HepG2 (cell line): ENCODE data around the gene OCSTAMP. TPM values are rescaled to one million over a fixed set of nuclear protein-coding genes. Genes with fewer than 3 reads are reported as not detected.

Source experiments
- SRF ChIP-seq: IDR thresholded peaks from 2 replicates; pipeline ENCODE4 v1.6.1; 2011; ENCODE audit warnings: mild to moderate bottlenecking, low read depth, low read length, moderate library complexity
- ZNF430 ChIP-seq: sonication (generic); formaldehyde crosslinking; IDR thresholded peaks from 2 replicates; pipeline ENCODE4 v1.9.0; 2021; ENCODE audit warnings: mild to moderate bottlenecking, missing genetic modification reagents
- ZNF710 ChIP-seq: sonication (generic); formaldehyde crosslinking; IDR thresholded peaks from 2 replicates; pipeline ENCODE4 v1.5.0; 2020; ENCODE audit warnings: mild to moderate bottlenecking, missing genetic modification reagents, borderline replicate concordance
- polyA plus RNA-seq, 8 experiments: library from polyadenylated mRNA; depleted of rRNA in 3 of 8; stranded (reverse) in 7 of 8; unstranded in 1 of 8; fragments of >200 nt; fragmentation: Illumina TruSeq in 4 of 8; extraction: Trizol in 4 of 8; gene quantifications; 2 replicates each; pipeline versions ENCODE4 v1.2.1 to v1.2.3, GENCODE V29; 2011 to 2016; ENCODE audit warnings: low read depth in 4 of 8, missing spikeins in 1 of 8, mixed read lengths in 1 of 8; ENCODE audit not compliant: insufficient read depth in 1 of 8
- total RNA-seq, 5 experiments: library from RNA; depleted of rRNA; stranded (reverse); fragments of >200 nt; fragmentation: Illumina TruSeq; extraction: Trizol; gene quantifications; 2 replicates each; pipeline ENCODE4 v1.2.3, GENCODE V29; 2016; ENCODE audit warnings: low read depth in 1 of 5
- TF ChIP-seq, protein P1 (sequence below): sonication (generic); formaldehyde crosslinking; IDR thresholded peaks from 2 replicates; pipeline ENCODE4 v1.5.1; 2020; ENCODE audit warnings: mild to moderate bottlenecking, missing genetic modification reagents, moderate library complexity

Gene OCSTAMP
- total and polyA plus RNA-seq, 2 of the 13 experiments (the other 11 are each of a cell fraction or from before 2014, with no cell fraction given): not detected

GRCh38 chr20:46551522-46552381 lies 1.3 kb upstream of the OCSTAMP start (continued):
- TF ChIP-seq ZNF430 (CRISPR knock-in tag) (0 out of 2 replicates have a peak, but pooled peaks have one; percentile 26), ZNF710 (CRISPR knock-in tag) (no peak), SRF (peak; percentile 87)
- TF ChIP-seq, protein P1, sequence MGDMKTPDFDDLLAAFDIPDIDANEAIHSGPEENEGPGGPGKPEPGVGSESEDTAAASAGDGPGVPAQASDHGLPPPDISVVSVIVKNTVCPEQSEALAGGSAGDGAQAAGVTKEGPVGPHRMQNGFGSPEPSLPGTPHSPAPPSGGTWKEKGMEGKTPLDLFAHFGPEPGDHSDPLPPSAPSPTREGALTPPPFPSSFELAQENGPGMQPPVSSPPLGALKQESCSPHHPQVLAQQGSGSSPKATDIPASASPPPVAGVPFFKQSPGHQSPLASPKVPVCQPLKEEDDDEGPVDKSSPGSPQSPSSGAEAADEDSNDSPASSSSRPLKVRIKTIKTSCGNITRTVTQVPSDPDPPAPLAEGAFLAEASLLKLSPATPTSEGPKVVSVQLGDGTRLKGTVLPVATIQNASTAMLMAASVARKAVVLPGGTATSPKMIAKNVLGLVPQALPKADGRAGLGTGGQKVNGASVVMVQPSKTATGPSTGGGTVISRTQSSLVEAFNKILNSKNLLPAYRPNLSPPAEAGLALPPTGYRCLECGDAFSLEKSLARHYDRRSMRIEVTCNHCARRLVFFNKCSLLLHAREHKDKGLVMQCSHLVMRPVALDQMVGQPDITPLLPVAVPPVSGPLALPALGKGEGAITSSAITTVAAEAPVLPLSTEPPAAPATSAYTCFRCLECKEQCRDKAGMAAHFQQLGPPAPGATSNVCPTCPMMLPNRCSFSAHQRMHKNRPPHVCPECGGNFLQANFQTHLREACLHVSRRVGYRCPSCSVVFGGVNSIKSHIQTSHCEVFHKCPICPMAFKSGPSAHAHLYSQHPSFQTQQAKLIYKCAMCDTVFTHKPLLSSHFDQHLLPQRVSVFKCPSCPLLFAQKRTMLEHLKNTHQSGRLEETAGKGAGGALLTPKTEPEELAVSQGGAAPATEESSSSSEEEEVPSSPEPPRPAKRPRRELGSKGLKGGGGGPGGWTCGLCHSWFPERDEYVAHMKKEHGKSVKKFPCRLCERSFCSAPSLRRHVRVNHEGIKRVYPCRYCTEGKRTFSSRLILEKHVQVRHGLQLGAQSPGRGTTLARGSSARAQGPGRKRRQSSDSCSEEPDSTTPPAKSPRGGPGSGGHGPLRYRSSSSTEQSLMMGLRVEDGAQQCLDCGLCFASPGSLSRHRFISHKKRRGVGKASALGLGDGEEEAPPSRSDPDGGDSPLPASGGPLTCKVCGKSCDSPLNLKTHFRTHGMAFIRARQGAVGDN (CRISPR knock-in tag): 0 out of 2 replicates have a peak, but pooled peaks have one; percentile 18
